K562 (cell line): ENCODE data around the gene DLX3. TPM values are rescaled to one million over a fixed set of nuclear protein-coding genes. Genes with fewer than 3 reads are reported as not detected.

ENCODE experiments used
- ATAC-seq: fragments of 200-7000 bp; cut with Tn5 transposase; 3 replicates; pipeline ENCODE4 v1.9.1; 2020; ENCODE audit warnings: moderate library complexity
- BruUV-seq: library from RNA; stranded (reverse); fragments of 400-500 nt; replicated peaks from 2 replicates; lab custom pipeline; 2021; lab: Mats Ljungman, UMichigan
- CTCF ChIA-PET: fragments of 300-600 bp; formaldehyde crosslinking; extraction: SDS; loops from one replicate; lab custom pipeline; 2021; ENCODE audit warnings: low intra/inter-chr PET ratio; lab: Yijun Ruan, JAX
- POLR2A ChIA-PET: fragments of 300-600, 350-650 bp; sonication (Branson Sonifier 250); formaldehyde crosslinking; extraction: SDS; loops from one replicate; lab custom pipeline; 2021; ENCODE audit warnings: antibody characterized with exemption, inconsistent platforms; lab: Yijun Ruan, JAX
- DNase-seq, 4 experiments: peaks; one replicate each; pipeline versions ENCODE4 v3.0.0 to v3.0.0-alpha.2; 2011 to 2018; ENCODE audit warnings: low spot score in 3 of 4, mixed read lengths in 3 of 4; ENCODE audit errors: extremely low read depth in 1 of 4
- FAIRE-seq: peaks from 2 replicates; lab custom pipeline; 2011; peaks lifted over from hg19 to GRCh38; lab: Jason Lieb, UNC
- H2AFZ ChIP-seq: 2 replicates; pipeline ENCODE4 v1.6.0; 2011; ENCODE audit warnings: low read depth, low read length, control low read depth, inconsistent platforms
- H3K27ac ChIP-seq: fragments of 200-600 bp; 3 replicates; pipeline ENCODE4 v1.8.0; 2011; ENCODE audit warnings: low read depth, mild to moderate bottlenecking, control low read depth, inconsistent platforms, low read length, moderate library complexity, mixed read lengths; ENCODE audit errors: extremely low read depth
- H3K27me3 ChIP-seq, 2 experiments: fragments of 300-600 bp in 1 of 2; 2 replicates in 1 of 2; 3 replicates in 1 of 2; pipeline versions ENCODE4 v1.6.0 to v1.8.0; 2011; ENCODE audit warnings: inconsistent platforms in 2 of 2, low read length in 2 of 2, mild to moderate bottlenecking in 1 of 2, mixed read lengths in 1 of 2, moderate library complexity in 1 of 2; ENCODE audit not compliant: control insufficient read depth in 2 of 2, insufficient read depth in 2 of 2
- H3K36me3 ChIP-seq: fragments of 300-600 bp; 3 replicates; pipeline ENCODE4 v1.8.0; 2011; ENCODE audit warnings: mild to moderate bottlenecking, low read length, inconsistent platforms; ENCODE audit not compliant: control insufficient read depth, insufficient read depth
- H3K4me1 ChIP-seq, 2 experiments: fragments of 200-600 bp in 1 of 2; replicated peaks in 1 of 2; 2 replicates in 1 of 2; 3 replicates in 1 of 2; pipeline versions ENCODE4 v1.5.1 to v1.8.0; 2011; ENCODE audit warnings: inconsistent platforms in 2 of 2, low read length in 2 of 2, mild to moderate bottlenecking in 1 of 2, mixed read lengths in 1 of 2, moderate library complexity in 1 of 2; ENCODE audit not compliant: control insufficient read depth in 2 of 2, insufficient read depth in 2 of 2
- H3K4me2 ChIP-seq: 2 replicates; pipeline ENCODE4 v1.6.1; 2011; ENCODE audit warnings: low read length, control low read depth, inconsistent platforms, mixed read lengths; ENCODE audit not compliant: insufficient read depth
- H3K4me3 ChIP-seq: fragments of 200-600 bp; sonication (generic), shearing (Covaris generic); 2 replicates; pipeline ENCODE4 v1.5.1; 2016; ENCODE audit warnings: control low read depth, inconsistent platforms
- H3K79me2 ChIP-seq: fragments of 200-600 bp; 3 replicates; pipeline ENCODE4 v1.8.0; 2011; ENCODE audit warnings: low read length, inconsistent platforms; ENCODE audit not compliant: control insufficient read depth, insufficient read depth
- H3K9ac ChIP-seq, 2 experiments: 2 replicates each; pipeline versions ENCODE4 v1.6.0 to v1.6.1; 2011; ENCODE audit warnings: low read depth in 2 of 2, low read length in 2 of 2, control low read depth in 1 of 2, inconsistent platforms in 1 of 2, mild to moderate bottlenecking in 1 of 2, mixed read lengths in 1 of 2; ENCODE audit not compliant: insufficient read depth in 1 of 2
- H3K9me1 ChIP-seq: one replicate; pipeline ENCODE4 v1.6.0; 2011; ENCODE audit warnings: inconsistent platforms, mild to moderate bottlenecking, low read length, moderate library complexity; ENCODE audit not compliant: control insufficient read depth, insufficient read depth
- H3K9me3 ChIP-seq: replicated peaks from 2 replicates; pipeline ENCODE4 v1.5.1; 2011; ENCODE audit warnings: low read depth, low read length, inconsistent platforms; ENCODE audit not compliant: control insufficient read depth, insufficient read depth
- H4K20me1 ChIP-seq: replicated peaks from 2 replicates; pipeline ENCODE4 v1.6.1; 2011; ENCODE audit warnings: low read length, inconsistent platforms, mixed read lengths; ENCODE audit not compliant: control insufficient read depth, insufficient read depth
- ATF3 ChIP-seq, 2 experiments: fragments of 450-650 bp in 1 of 2; sonication (generic) in 1 of 2; formaldehyde crosslinking in 1 of 2; IDR thresholded peaks in 1 of 2; conservative IDR thresholded peaks in 1 of 2; 2 replicates each; pipeline versions ENCODE4 v1.6.1 to v1.8.1; 2016 to 2023; ENCODE audit warnings: mild to moderate bottlenecking in 2 of 2, moderate library complexity in 2 of 2, inconsistent platforms in 1 of 2, missing genetic modification reagents in 1 of 2
- CTCFL ChIP-seq: IDR thresholded peaks from 2 replicates; pipeline ENCODE4 v1.6.1; 2011; ENCODE audit warnings: borderline replicate concordance, low read depth, mild to moderate bottlenecking, moderate library complexity, low read length; ENCODE audit not compliant: insufficient read depth, poor library complexity, severe bottlenecking
- DPF2 ChIP-seq: fragments of 450-650 bp; IDR thresholded peaks from 2 replicates; pipeline ENCODE4 v1.6.1; 2016
- ELF4 ChIP-seq: fragments of 450-650 bp; formaldehyde crosslinking; IDR thresholded peaks from 2 replicates; pipeline ENCODE4 v1.4.0; 2022; ENCODE audit warnings: missing genetic modification characterization
- FOXA1 ChIP-seq: fragments of 450-650 bp; IDR thresholded peaks from 2 replicates; pipeline ENCODE4 v1.6.1; 2016; ENCODE audit warnings: mild to moderate bottlenecking, borderline replicate concordance
- HMG20B ChIP-seq: fragments of 250-450 bp; sonication (Bioruptor Pico); IDR thresholded peaks from 2 replicates; pipeline ENCODE4 v1.5.0; 2021; ENCODE audit warnings: mild to moderate bottlenecking
- HNRNPUL1 ChIP-seq: fragments of 200-400 bp; formaldehyde crosslinking; IDR thresholded peaks from 2 replicates; pipeline ENCODE4 v1.6.1; 2017; ENCODE audit warnings: low read length
- MEF2A ChIP-seq: IDR thresholded peaks from 2 replicates; pipeline ENCODE4 v1.6.1; 2011; ENCODE audit warnings: low read depth, mild to moderate bottlenecking, low read length, moderate library complexity; ENCODE audit not compliant: control insufficient read depth
- RBM39 ChIP-seq: fragments of 200-400 bp; formaldehyde crosslinking; optimal IDR thresholded peaks from 2 replicates; pipeline ENCODE3; 2018; ENCODE audit warnings: low read depth, low read length
- STAT5A ChIP-seq: IDR thresholded peaks from 2 replicates; pipeline ENCODE4 v1.6.1; 2012; ENCODE audit warnings: low read length, inconsistent platforms, borderline replicate concordance
- THAP7 ChIP-seq: fragments of 250-450 bp; sonication (Bioruptor Pico); IDR thresholded peaks from 2 replicates; pipeline ENCODE4 v1.5.0; 2021
- USF1 ChIP-seq: sonication (generic); formaldehyde crosslinking; IDR thresholded peaks from 2 replicates; pipeline ENCODE4 v1.9.0; 2022; ENCODE audit warnings: mild to moderate bottlenecking, missing genetic modification reagents
- XRCC3 ChIP-seq: fragments of 450-650 bp; IDR thresholded peaks from 2 replicates; pipeline ENCODE4 v1.6.1; 2017; ENCODE audit warnings: mild to moderate bottlenecking, moderate library complexity
- ZNF589 ChIP-seq: fragments of 200-800 bp; sonication (Bioruptor generic); IDR thresholded peaks from 2 replicates; pipeline ENCODE4 v1.6.1; 2016; ENCODE audit warnings: low read depth, missing genetic modification characterization, missing compliant biosample characterization
- ZNF785 ChIP-seq: fragments of 250-450 bp; sonication (Bioruptor Pico); IDR thresholded peaks from 2 replicates; pipeline ENCODE4 v1.4.0; 2020; ENCODE audit warnings: mild to moderate bottlenecking
- ZSCAN29 ChIP-seq: fragments of 450-650 bp; IDR thresholded peaks from 2 replicates; pipeline ENCODE4 v1.6.1; 2017
- ZSCAN32 ChIP-seq: fragments of 450-650 bp; formaldehyde crosslinking; IDR thresholded peaks from 2 replicates; pipeline ENCODE4 v1.4.0; 2020; ENCODE audit warnings: mild to moderate bottlenecking, moderate library complexity
- whole genome bisulfite sequencing: fragments of 100-300 bp; shearing (Covaris generic); methylation state at CpG from one replicate; pipeline ENCODE4 v1.1.6; 2016; ENCODE audit warnings: low coverage, mixed read lengths; ENCODE audit not compliant: insufficient coverage; ENCODE audit errors: missing lambda C conversion rate; 5-methylcytosine and 5-hydroxymethylcytosine counted together
- in situ Hi-C: fragments of 300-500 bp; cut with MboI; formaldehyde crosslinking; loops from 4 replicates; pipeline ENCODE4 v1.15.0; 2018; ENCODE audit warnings: inconsistent platforms, mixed read lengths
- intact Hi-C: fragments of 100-400 bp; cut with micrococcal nuclease; formaldehyde crosslinking; loops from 2 replicates; pipeline ENCODE4 v1.14.2; 2022
- polyA plus RNA-seq, 8 experiments: library from polyadenylated mRNA; depleted of rRNA in 4 of 8; stranded (reverse) in 5 of 8; unstranded in 3 of 8; fragments of >200 nt; fragmentation: Nextera tagmentation in 2 of 8; fragmentation: Illumina TruSeq in 1 of 8; extraction: Ambion mirVana in 2 of 8; extraction: Trizol in 1 of 8; gene quantifications; 2 replicates each; pipeline versions ENCODE4 v1.2.1 to v1.2.3, GENCODE V29; 2011 to 2014; ENCODE audit warnings: inconsistent platforms in 1 of 8, missing spikeins in 1 of 8
- total RNA-seq, 7 experiments: library from RNA; depleted of rRNA in 6 of 7; stranded (reverse); fragments of >200 nt in 6 of 7; fragmentation: Illumina TruSeq in 2 of 7; extraction: Trizol in 2 of 7; gene quantifications; 2 replicates each; pipeline versions ENCODE4 v1.2.1 to v1.2.3, GENCODE V29; 2011 to 2021; ENCODE audit warnings: low replicate concordance in 1 of 7
- TF ChIP-seq, protein P1 (sequence below): sonication (generic); formaldehyde crosslinking; IDR thresholded peaks from 2 replicates; pipeline ENCODE4 v1.8.0; 2022; ENCODE audit warnings: mild to moderate bottlenecking, missing genetic modification reagents, borderline replicate concordance

DLX3 gene
- total and polyA plus RNA-seq, 9 of the 15 experiments (the other 6 are each of a cell fraction or from before 2014, with no cell fraction given) = not detected

GRCh38 chr17:49975531-49975930, 19.5 kb downstream of the DLX3 start:
- no TSS peak for BruUV-seq
- peak overlapping the region in 1 of 2 experiments; percentile 15; a peak in 1 of 4 replicates for H3K9ac ChIP-seq
- peaks cover 0 to 21% of the 10 kb centered on the region in 2 experiments; a peak in 3 of 5 replicates for H3K4me1 ChIP-seq
- no peaks in the 10 kb centered on the region for H3K9me3 ChIP-seq
- WGBS = 3% methylated on average over 7 of the region's 7 CpGs
- H3K36me3 ChIP-seq = no peaks in the 10 kb centered on the region
- H2AFZ ChIP-seq = no peak overlapping the region
- no peak for TF ChIP-seq FOXA1
- no peak for TF ChIP-seq XRCC3
- no peak for TF ChIP-seq DPF2
- TF ChIP-seq ZNF785 (CRISPR knock-in tag) = no peak
- no peak for TF ChIP-seq THAP7 (CRISPR knock-in tag)
- TF ChIP-seq HNRNPUL1 = no peak
- TF ChIP-seq ELF4 (CRISPR knock-in tag) = no peak
- TF ChIP-seq ATF3 (IDR thresholded peaks at IDR 0.05) = no peak
- no peak for TF ChIP-seq ATF3 (CRISPR knock-in tag; conservative IDR thresholded peaks at IDR 0.05)
- no peak for TF ChIP-seq RBM39
- no peak for TF ChIP-seq USF1
- no peak for TF ChIP-seq CTCFL
- no peak for TF ChIP-seq HMG20B
- TF ChIP-seq, protein P1, sequence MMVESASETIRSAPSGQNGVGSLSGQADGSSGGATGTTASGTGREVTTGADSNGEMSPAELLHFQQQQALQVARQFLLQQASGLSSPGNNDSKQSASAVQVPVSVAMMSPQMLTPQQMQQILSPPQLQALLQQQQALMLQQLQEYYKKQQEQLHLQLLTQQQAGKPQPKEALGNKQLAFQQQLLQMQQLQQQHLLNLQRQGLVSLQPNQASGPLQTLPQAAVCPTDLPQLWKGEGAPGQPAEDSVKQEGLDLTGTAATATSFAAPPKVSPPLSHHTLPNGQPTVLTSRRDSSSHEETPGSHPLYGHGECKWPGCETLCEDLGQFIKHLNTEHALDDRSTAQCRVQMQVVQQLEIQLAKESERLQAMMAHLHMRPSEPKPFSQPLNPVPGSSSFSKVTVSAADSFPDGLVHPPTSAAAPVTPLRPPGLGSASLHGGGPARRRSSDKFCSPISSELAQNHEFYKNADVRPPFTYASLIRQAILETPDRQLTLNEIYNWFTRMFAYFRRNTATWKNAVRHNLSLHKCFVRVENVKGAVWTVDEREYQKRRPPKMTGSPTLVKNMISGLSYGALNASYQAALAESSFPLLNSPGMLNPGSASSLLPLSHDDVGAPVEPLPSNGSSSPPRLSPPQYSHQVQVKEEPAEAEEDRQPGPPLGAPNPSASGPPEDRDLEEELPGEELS (CRISPR knock-in tag) = no peak
- no peak for TF ChIP-seq MEF2A
- no peak for TF ChIP-seq ZNF589 (CRISPR knock-in tag)
- TF ChIP-seq ZSCAN32 (CRISPR knock-in tag) = no peak
- TF ChIP-seq ZSCAN29 = no peak
- no peak for TF ChIP-seq STAT5A
- H4K20me1 ChIP-seq = peaks cover 4% of the 10 kb centered on the region
- peaks cover 2% of the 10 kb centered on the region for H3K9me1 ChIP-seq
- no peak overlapping the region for H3K4me2 ChIP-seq
- H3K79me2 ChIP-seq = no peaks in the 10 kb centered on the region
- no peak overlapping the region for H3K4me3 ChIP-seq
- H3K27ac ChIP-seq = no peak overlapping the region
- ChIA-PET CTCF (no interaction called here), POLR2A (no interaction called here)
- intact Hi-C loops = no loop called here
- peaks cover 29 to 54% of the 10 kb centered on the region in 2 experiments for H3K27me3 ChIP-seq
- FAIRE-seq = no peak
- DNase-seq = no peak
- in situ Hi-C loops = no loop called here
- ATAC-seq = no peak
